Measurements from ENCODE around the gene ARID1B. TPM values are rescaled to one million over a fixed set of nuclear protein-coding genes. Genes with fewer than 3 reads are reported as not detected.

ARID1B gene
- total RNA-seq, 6 experiments from 2014 or later, result 32.5 to 44.3 (median 36.5) TPM

- no peak overlapping the region for H3K27ac Mint-ChIP-seq
- H3K27me3 Mint-ChIP-seq (ENCODE audit: insufficient read depth), result no peaks in the 10 kb centered on the region
- H3K36me3 Mint-ChIP-seq (ENCODE audit: low read depth), result peaks cover 9% of the 10 kb centered on the region; the same call in 1 of the 2 replicates
- H3K9me3 Mint-ChIP-seq, result no peaks in the 10 kb centered on the region
- DNase-seq, result no peak
- no peak for TF ChIP-seq CTCF (IDR thresholded peaks at IDR 0.05)
- H3K4me1 Mint-ChIP-seq (ENCODE audit: low read depth), result peaks cover 7% of the 10 kb centered on the region
- no peak overlapping the region for H3K4me3 Mint-ChIP-seq
Observed at GRCh38 chr6:156906451-156906850, 129.3 kb downstream of the ARID1B start.

GRCh38 chr6:156909212-156910010 lies 132.2 kb downstream of the ARID1B start:
- Mint-ChIP-seq H3K4me1 (ENCODE audit: low read depth) (peaks cover 18% of the 10 kb centered on the region), H3K9me3 (no peaks in the 10 kb centered on the region), H3K36me3 (ENCODE audit: low read depth) (peaks cover 12% of the 10 kb centered on the region), H3K27me3 (ENCODE audit: insufficient read depth) (no peaks in the 10 kb centered on the region; the same call in 1 of the 2 replicates), H3K4me3 (no peak overlapping the region), H3K27ac (no peak overlapping the region)
- TF ChIP-seq CTCF (IDR thresholded peaks at IDR 0.05), result no peak
- DNase-seq, result no peak

- no peak for DNase-seq
- TF ChIP-seq CTCF (IDR thresholded peaks at IDR 0.05), result no peak
- no peak overlapping the region for H3K27ac Mint-ChIP-seq
Observed at GRCh38 chr6:156910011-156910334, 132.8 kb downstream of the ARID1B start.

GRCh38 chr6:156910938-156911337 lies 133.8 kb downstream of the ARID1B start:
- H3K27ac Mint-ChIP-seq, result no peak overlapping the region
- H3K4me3 Mint-ChIP-seq, result no peak overlapping the region
- DNase-seq, result no peak
- no peak for TF ChIP-seq CTCF (IDR thresholded peaks at IDR 0.05)
- peaks cover 18% of the 10 kb centered on the region for H3K4me1 Mint-ChIP-seq (ENCODE audit: low read depth)
- no peaks in the 10 kb centered on the region for H3K9me3 Mint-ChIP-seq
- peaks cover 10% of the 10 kb centered on the region for H3K36me3 Mint-ChIP-seq (ENCODE audit: low read depth)
- H3K27me3 Mint-ChIP-seq (ENCODE audit: insufficient read depth), result no peaks in the 10 kb centered on the region; the same call in none of the 2 replicates

More at GRCh38 chr6:156910011-156910334, 132.8 kb downstream of the ARID1B start:
- Mint-ChIP-seq H3K4me1 (ENCODE audit: low read depth) (peaks cover 21% of the 10 kb centered on the region), H3K27me3 (ENCODE audit: insufficient read depth) (no peaks in the 10 kb centered on the region; the same call in 1 of the 2 replicates), H3K4me3 (no peak overlapping the region), H3K9me3 (no peaks in the 10 kb centered on the region), H3K36me3 (ENCODE audit: low read depth) (peaks cover 12% of the 10 kb centered on the region)

GRCh38 chr6:156911581-156911980 lies 134.4 kb downstream of the ARID1B start:
- TF ChIP-seq CTCF (IDR thresholded peaks at IDR 0.05), result no peak
- Mint-ChIP-seq H3K27ac (no peak overlapping the region), H3K36me3 (ENCODE audit: low read depth) (peaks cover 8% of the 10 kb centered on the region), H3K9me3 (no peaks in the 10 kb centered on the region), H3K4me1 (ENCODE audit: low read depth) (peaks cover 23% of the 10 kb centered on the region), H3K4me3 (no peak overlapping the region), H3K27me3 (ENCODE audit: insufficient read depth) (no peaks in the 10 kb centered on the region; the same call in none of the 2 replicates)
- DNase-seq, result no peak
